NCI-H146 treated with DMSO at 0.1 percent for 48 hours (cell line): ENCODE results near the gene PPP1R37.

Experiments
- DNase-seq: peaks from one replicate; lab custom pipeline; 2025; ENCODE audit not compliant: unreplicated experiment; lab: John Stamatoyannopoulos, UW

The PPP1R37 gene

GRCh38 chr19:45092747-45093678 lies at the start of gene PPP1R37:
Gene PPP1R37, plus strand, starts transcription at chr19:45093179. Its CDS starts 147 bp downstream, at chr19:45093326.
- peak; percentile 96 for DNase-seq

- peak; percentile 13 for DNase-seq
These were observed 47.2 kb upstream of the PPP1R37 start for GRCh38 chr19:45045671-45046353.

GRCh38 chr19:45046355-45046754 lies 46.6 kb upstream of the PPP1R37 start:
- no peak for DNase-seq

- DNase-seq = no peak
These were observed 45.7 kb upstream of the PPP1R37 start for GRCh38 chr19:45047188-45047797.

GRCh38 chr19:45049073-45049736 lies 43.8 kb upstream of the PPP1R37 start:
- no peak for DNase-seq

GRCh38 chr19:45050036-45050435 lies 42.9 kb upstream of the PPP1R37 start:
- no peak for DNase-seq

- no peak for DNase-seq
These were observed 40.9 kb upstream of the PPP1R37 start for GRCh38 chr19:45051929-45052579.

- no peak for DNase-seq
These were observed 36.1 kb upstream of the PPP1R37 start for GRCh38 chr19:45056831-45057230.

- no peak for DNase-seq
These were observed 35.5 kb upstream of the PPP1R37 start for GRCh38 chr19:45057444-45057843.

GRCh38 chr19:45058622-45059159 lies 34.3 kb upstream of the PPP1R37 start:
- DNase-seq = no peak

- no peak for DNase-seq
These were observed 33.6 kb upstream of the PPP1R37 start for GRCh38 chr19:45059258-45059965.

- DNase-seq = no peak
These were observed 31.0 kb upstream of the PPP1R37 start for GRCh38 chr19:45061965-45062364.

- no peak for DNase-seq
These were observed 28.9 kb upstream of the PPP1R37 start for GRCh38 chr19:45063851-45064801.

GRCh38 chr19:45066921-45067661 lies 25.9 kb upstream of the PPP1R37 start:
- DNase-seq = no peak

- DNase-seq = no peak
These were observed 24.9 kb upstream of the PPP1R37 start for GRCh38 chr19:45068041-45068440.

- no peak for DNase-seq
These were observed 23.9 kb upstream of the PPP1R37 start for GRCh38 chr19:45069056-45069455.

- DNase-seq = no peak
These were observed 22.8 kb upstream of the PPP1R37 start for GRCh38 chr19:45070214-45070613.
